ENCODE measurements around the gene KCNQ5. TPM values are rescaled to one million over a fixed set of nuclear protein-coding genes. Genes with fewer than 3 reads are reported as not detected.

Gene KCNQ5
- total and polyA plus RNA-seq, 2 of the 8 experiments (the other 6 are each of a cell fraction or from before 2014, with no cell fraction given) = 0.83 to 1.2 TPM

DNA sequence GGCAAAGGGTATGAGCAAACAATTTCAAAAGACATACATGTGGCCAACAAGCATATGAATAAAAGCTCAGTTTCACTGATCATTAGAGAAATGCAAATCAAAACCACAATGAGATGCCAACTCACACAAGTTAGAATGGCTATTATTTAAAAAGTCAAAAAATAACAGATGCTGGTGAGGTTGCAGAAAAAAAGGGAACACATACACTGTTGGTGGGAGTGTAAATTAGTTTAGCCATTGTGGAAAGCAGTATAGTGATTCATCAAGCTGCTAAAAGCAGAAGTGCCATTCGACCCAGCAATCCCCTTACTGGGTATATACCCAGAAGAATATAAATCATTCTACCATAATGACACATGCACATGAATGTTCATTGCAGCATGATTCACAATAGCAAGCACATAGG lies 610.1 kb downstream of the KCNQ5 start (continued):
- no peak for TF ChIP-seq EP300 (IDR thresholded peaks at IDR 0.05; ENCODE audit: borderline replicate concordance in 1 of 2, low read depth in 2 of 2, low read length in 2 of 2)
- TF ChIP-seq, protein P1, sequence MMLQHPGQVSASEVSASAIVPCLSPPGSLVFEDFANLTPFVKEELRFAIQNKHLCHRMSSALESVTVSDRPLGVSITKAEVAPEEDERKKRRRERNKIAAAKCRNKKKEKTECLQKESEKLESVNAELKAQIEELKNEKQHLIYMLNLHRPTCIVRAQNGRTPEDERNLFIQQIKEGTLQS (IDR thresholded peaks at IDR 0.05; ENCODE audit: insufficient read depth, low read depth, low read length) = no peak
- no peak for TF ChIP-seq SUZ12 (IDR thresholded peaks at IDR 0.05; ENCODE audit: low read length)
- TF ChIP-seq, protein P2, sequence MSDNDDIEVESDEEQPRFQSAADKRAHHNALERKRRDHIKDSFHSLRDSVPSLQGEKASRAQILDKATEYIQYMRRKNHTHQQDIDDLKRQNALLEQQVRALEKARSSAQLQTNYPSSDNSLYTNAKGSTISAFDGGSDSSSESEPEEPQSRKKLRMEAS (IDR thresholded peaks at IDR 0.05) = no peak
- no peak for TF ChIP-seq SP4 (IDR thresholded peaks at IDR 0.05; ENCODE audit: low read length)

Data from H1 (cell line).